ENCODE data around the gene HOXD4.

Gene HOXD4

GRCh38 chr2:176154576-176155252 is 3.4 kb downstream of the HOXD4 start:
- in situ Hi-C loops (cut with HindIII; ENCODE audit: low sequenced_read_pairs): no loop called here
- no peak overlapping the region for H3K4me3 ChIP-seq (ENCODE audit: low read depth, low read length)
- no peak for DNase-seq (ENCODE audit: low read depth, low spot score)
- TF ChIP-seq, protein P1, sequence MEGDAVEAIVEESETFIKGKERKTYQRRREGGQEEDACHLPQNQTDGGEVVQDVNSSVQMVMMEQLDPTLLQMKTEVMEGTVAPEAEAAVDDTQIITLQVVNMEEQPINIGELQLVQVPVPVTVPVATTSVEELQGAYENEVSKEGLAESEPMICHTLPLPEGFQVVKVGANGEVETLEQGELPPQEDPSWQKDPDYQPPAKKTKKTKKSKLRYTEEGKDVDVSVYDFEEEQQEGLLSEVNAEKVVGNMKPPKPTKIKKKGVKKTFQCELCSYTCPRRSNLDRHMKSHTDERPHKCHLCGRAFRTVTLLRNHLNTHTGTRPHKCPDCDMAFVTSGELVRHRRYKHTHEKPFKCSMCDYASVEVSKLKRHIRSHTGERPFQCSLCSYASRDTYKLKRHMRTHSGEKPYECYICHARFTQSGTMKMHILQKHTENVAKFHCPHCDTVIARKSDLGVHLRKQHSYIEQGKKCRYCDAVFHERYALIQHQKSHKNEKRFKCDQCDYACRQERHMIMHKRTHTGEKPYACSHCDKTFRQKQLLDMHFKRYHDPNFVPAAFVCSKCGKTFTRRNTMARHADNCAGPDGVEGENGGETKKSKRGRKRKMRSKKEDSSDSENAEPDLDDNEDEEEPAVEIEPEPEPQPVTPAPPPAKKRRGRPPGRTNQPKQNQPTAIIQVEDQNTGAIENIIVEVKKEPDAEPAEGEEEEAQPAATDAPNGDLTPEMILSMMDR (IDR thresholded peaks at IDR 0.05; ENCODE audit: low read depth, low read length): no peak

DNA sequence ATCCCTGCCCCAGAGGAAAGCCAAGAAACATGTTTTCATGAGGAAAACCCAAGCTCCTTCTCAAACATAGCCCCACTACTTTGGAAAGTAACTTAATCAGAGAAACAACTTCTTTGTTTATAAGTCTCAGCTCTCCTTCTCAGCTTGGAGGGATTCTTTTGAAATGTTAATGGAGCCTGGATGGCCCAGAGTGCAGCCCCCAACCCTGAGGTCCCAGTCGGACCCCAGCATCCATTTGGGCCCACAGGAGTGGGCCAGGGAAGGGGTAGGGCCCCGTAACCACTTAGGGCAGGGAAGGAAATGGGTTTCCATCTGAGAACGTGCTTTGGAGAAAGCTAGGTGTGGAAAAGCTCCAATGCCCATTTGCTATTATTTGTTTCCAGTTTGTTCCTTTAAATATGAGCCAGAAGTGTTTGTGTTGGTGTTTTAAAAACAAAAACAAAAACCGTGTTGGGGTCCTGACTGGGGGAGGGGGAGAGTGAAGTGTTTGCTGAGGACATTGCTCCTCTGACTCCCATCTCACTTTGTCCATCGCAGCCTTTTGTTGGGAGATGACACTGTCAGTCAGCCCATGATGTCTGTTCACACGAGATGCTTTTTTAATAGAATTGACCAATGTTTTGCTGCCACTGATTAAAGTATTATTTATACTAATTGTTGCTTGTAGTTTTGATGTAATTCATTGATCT is 4.2 kb downstream of the HOXD4 start:
- H3K4me3 ChIP-seq (ENCODE audit: low read depth, low read length): no peak overlapping the region
- in situ Hi-C loops (cut with HindIII; ENCODE audit: low sequenced_read_pairs): no loop called here
- TF ChIP-seq, protein P1 (IDR thresholded peaks at IDR 0.05; ENCODE audit: low read depth, low read length): no peak
- no peak for DNase-seq (ENCODE audit: low read depth, low spot score)

DNA sequence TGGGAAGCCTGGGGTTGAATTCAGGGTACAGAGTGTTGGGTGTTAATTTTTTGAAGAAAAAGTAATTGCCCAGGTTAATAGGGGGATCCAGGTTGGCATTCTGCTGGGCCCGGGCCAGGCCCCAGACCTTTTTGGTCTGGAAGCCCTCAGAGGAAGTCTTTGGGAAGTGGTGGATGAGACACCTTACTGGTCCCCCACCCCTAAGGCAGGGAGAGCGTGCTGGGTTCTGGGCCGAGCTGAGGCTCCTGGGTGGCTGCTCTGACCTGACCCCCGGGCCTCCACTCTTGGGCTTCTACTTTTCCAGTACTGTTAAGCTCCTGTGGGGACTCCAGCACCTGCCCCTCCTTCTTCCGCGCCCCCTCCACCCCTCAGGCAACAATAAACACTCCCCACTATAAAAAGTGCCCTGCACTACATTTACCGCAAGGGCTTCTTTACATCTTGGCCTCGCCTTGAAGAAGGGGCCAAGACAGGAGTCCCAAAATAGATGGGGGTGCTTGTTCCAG is 5.0 kb downstream of the HOXD4 start:
- in situ Hi-C loops (cut with HindIII; ENCODE audit: low sequenced_read_pairs): no loop called here
- TF ChIP-seq, protein P1 (IDR thresholded peaks at IDR 0.05; ENCODE audit: low read depth, low read length): no peak
- DNase-seq (ENCODE audit: low read depth, low spot score): no peak
- H3K4me3 ChIP-seq (ENCODE audit: low read depth, low read length): no peak overlapping the region

GRCh38 chr2:176156807-176157498 is 5.6 kb downstream of the HOXD4 start, which contains the start of gene HOXD3:
TSS of gene HOXD3 (plus strand) at chr2:176157307. CDS start at chr2:176169115, 11,808 bp downstream.
- H3K4me3 ChIP-seq (ENCODE audit: low read depth, low read length): peak within 1 kb of the TSS; percentile 32
- in situ Hi-C loops (cut with HindIII; ENCODE audit: low sequenced_read_pairs): no loop called here
- TF ChIP-seq, protein P1 (IDR thresholded peaks at IDR 0.05; ENCODE audit: low read depth, low read length): no peak
- no peak for DNase-seq (ENCODE audit: low read depth, low spot score)

- TF ChIP-seq, protein P1 (IDR thresholded peaks at IDR 0.05; ENCODE audit: low read depth, low read length): no peak
- H3K4me3 ChIP-seq (ENCODE audit: low read depth, low read length): peak overlapping the region; percentile 32
- no peak for DNase-seq (ENCODE audit: low read depth, low spot score)
- in situ Hi-C loops (cut with HindIII; ENCODE audit: low sequenced_read_pairs): no loop called here
These were observed 6.3 kb downstream of the HOXD4 start for GRCh38 chr2:176157499-176158185.

GRCh38 chr2:176158186-176158591 is 6.8 kb downstream of the HOXD4 start:
- peak overlapping the region; percentile 32 for H3K4me3 ChIP-seq (ENCODE audit: low read depth, low read length)
- TF ChIP-seq, protein P1 (IDR thresholded peaks at IDR 0.05; ENCODE audit: low read depth, low read length): no peak
- in situ Hi-C loops (cut with HindIII; ENCODE audit: low sequenced_read_pairs): no loop called here
- no peak for DNase-seq (ENCODE audit: low read depth, low spot score)

All from astrocyte of the spinal cord (primary cell).